Measurements from ENCODE around the gene LDHD. TPM values are rescaled to one million over a fixed set of nuclear protein-coding genes. Genes with fewer than 3 reads are reported as not detected.

The LDHD gene
- total and polyA plus RNA-seq, 2 of the 13 experiments (the other 11 are each of a cell fraction or from before 2014, with no cell fraction given) = 9.1 to 9.8 TPM

GRCh38 chr16:75110637-75111513 is 5.7 kb downstream of the LDHD start (continued):
- TF ChIP-seq RNF219 (CRISPR knock-in tag; IDR thresholded peaks at IDR 0.05) (no peak), MIXL1 (CRISPR knock-in tag; IDR thresholded peaks at IDR 0.05) (no peak), PRDM10 (CRISPR knock-in tag; IDR thresholded peaks at IDR 0.05; ENCODE audit: low read depth) (peak; percentile 61), ZNF850 (CRISPR knock-in tag; conservative IDR thresholded peaks at IDR 0.05) (no peak), CBX5 (CRISPR knock-in tag; IDR thresholded peaks at IDR 0.05; ENCODE audit: borderline replicate concordance) (peak; percentile 81; the same call in 1 of the 2 replicates), ISL2 (CRISPR knock-in tag; IDR thresholded peaks at IDR 0.05) (peak; percentile 73; the same call in 1 of the 2 replicates), ZFP90 (CRISPR knock-in tag; IDR thresholded peaks at IDR 0.05; ENCODE audit: borderline replicate concordance) (peak; percentile 78; the same call in 1 of the 2 replicates), FOSL2 (CRISPR knock-in tag; IDR thresholded peaks at IDR 0.05) (peak; percentile 63; the same call in 1 of the 2 replicates), KMT2B (CRISPR knock-in tag; IDR thresholded peaks at IDR 0.05) (no peak), SNAPC5 (CRISPR knock-in tag; IDR thresholded peaks at IDR 0.05; ENCODE audit: borderline replicate concordance) (no peak; the same call in 1 of the 2 replicates), ZNF772 (CRISPR knock-in tag; IDR thresholded peaks at IDR 0.05) (peak; percentile 82; the same call in 1 of the 2 replicates), ZNF280B (CRISPR knock-in tag; IDR thresholded peaks at IDR 0.05; ENCODE audit: borderline replicate concordance) (peak; percentile 75; the same call in 1 of the 2 replicates), FOXJ3 (CRISPR knock-in tag; IDR thresholded peaks at IDR 0.05; ENCODE audit: borderline replicate concordance) (0 out of 2 replicates have a peak, but pooled peaks have one; percentile 15), JDP2 (CRISPR knock-in tag; IDR thresholded peaks at IDR 0.05; ENCODE audit: borderline replicate concordance) (no peak)
- TF ChIP-seq, protein P1, sequence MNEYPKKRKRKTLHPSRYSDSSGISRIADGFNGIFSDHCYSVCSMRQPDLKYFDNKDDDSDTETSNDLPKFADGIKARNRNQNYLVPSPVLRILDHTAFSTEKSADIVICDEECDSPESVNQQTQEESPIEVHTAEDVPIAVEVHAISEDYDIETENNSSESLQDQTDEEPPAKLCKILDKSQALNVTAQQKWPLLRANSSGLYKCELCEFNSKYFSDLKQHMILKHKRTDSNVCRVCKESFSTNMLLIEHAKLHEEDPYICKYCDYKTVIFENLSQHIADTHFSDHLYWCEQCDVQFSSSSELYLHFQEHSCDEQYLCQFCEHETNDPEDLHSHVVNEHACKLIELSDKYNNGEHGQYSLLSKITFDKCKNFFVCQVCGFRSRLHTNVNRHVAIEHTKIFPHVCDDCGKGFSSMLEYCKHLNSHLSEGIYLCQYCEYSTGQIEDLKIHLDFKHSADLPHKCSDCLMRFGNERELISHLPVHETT (CRISPR knock-in tag; conservative IDR thresholded peaks at IDR 0.05) = no peak; the same call in 1 of the 2 replicates
- TF ChIP-seq, protein P2, sequence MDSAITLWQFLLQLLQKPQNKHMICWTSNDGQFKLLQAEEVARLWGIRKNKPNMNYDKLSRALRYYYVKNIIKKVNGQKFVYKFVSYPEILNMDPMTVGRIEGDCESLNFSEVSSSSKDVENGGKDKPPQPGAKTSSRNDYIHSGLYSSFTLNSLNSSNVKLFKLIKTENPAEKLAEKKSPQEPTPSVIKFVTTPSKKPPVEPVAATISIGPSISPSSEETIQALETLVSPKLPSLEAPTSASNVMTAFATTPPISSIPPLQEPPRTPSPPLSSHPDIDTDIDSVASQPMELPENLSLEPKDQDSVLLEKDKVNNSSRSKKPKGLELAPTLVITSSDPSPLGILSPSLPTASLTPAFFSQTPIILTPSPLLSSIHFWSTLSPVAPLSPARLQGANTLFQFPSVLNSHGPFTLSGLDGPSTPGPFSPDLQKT (CRISPR knock-in tag; IDR thresholded peaks at IDR 0.05; ENCODE audit: borderline replicate concordance) = no peak
- TF ChIP-seq, protein P3, sequence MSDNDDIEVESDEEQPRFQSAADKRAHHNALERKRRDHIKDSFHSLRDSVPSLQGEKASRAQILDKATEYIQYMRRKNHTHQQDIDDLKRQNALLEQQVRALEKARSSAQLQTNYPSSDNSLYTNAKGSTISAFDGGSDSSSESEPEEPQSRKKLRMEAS (IDR thresholded peaks at IDR 0.05) = peak; percentile 74
